Chondrocyte (in vitro differentiated cells): Measurements from ENCODE around the gene DGKD. TPM values are rescaled to one million over a fixed set of nuclear protein-coding genes. Genes with fewer than 3 reads are reported as not detected.
A peak's percentile ranks its signal among the peaks of the same experiment; 100 is the strongest.
"Not testable (repeated sequence)": the region's sequence is repeated elsewhere in the genome, so short reads cannot be mapped to it uniquely, and the experiment has no call there.

Experiments
- DNase-seq: peaks from one replicate; pipeline ENCODE4 v3.0.0; 2021; ENCODE audit warnings: mixed read lengths, low spot score
- H3K27ac Mint-ChIP-seq: one replicate; pipeline ENCODE4 v1.8.0; 2021; ENCODE audit warnings: mild to moderate bottlenecking, moderate library complexity, mixed read lengths; ENCODE audit not compliant: unreplicated experiment
- H3K27me3 Mint-ChIP-seq: 2 replicates; pipeline ENCODE4 v1.8.0; 2021; ENCODE audit warnings: low read depth, mixed read lengths
- H3K36me3 Mint-ChIP-seq: 2 replicates; pipeline ENCODE4 v1.8.0; 2021; ENCODE audit warnings: low read depth, mixed read lengths
- H3K4me1 Mint-ChIP-seq: 2 replicates; pipeline ENCODE4 v1.8.0; 2021; ENCODE audit warnings: low read depth, mild to moderate bottlenecking, mixed read lengths
- H3K4me3 Mint-ChIP-seq: one replicate; pipeline ENCODE4 v1.8.0; 2021; ENCODE audit warnings: mild to moderate bottlenecking, moderate library complexity, mixed read lengths; ENCODE audit not compliant: unreplicated experiment
- H3K9me3 Mint-ChIP-seq: 2 replicates; pipeline ENCODE4 v1.8.0; 2021; ENCODE audit warnings: low read depth, mixed read lengths
- CTCF ChIP-seq: fragments of 200-600 bp; sonication (generic); IDR thresholded peaks from 2 replicates; pipeline ENCODE4 v1.5.0; 2021; ENCODE audit warnings: antibody characterized with exemption, mild to moderate bottlenecking, moderate library complexity
- total RNA-seq: library from RNA; stranded (reverse); gene quantifications from 3 replicates; pipeline ENCODE4 v1.2.1, GENCODE V29; 2021

Gene DGKD
- total RNA-seq, 1 donor from 2014 or later = 66.3 TPM

GRCh38 chr2:233395687-233396086, 41.4 kb downstream of the DGKD start:
- H3K9me3 Mint-ChIP-seq = no peaks in the 10 kb centered on the region
- no peaks in the 10 kb centered on the region for H3K27me3 Mint-ChIP-seq
- no peak overlapping the region for H3K27ac Mint-ChIP-seq
- TF ChIP-seq CTCF = no peak
- H3K36me3 Mint-ChIP-seq = peaks cover 26% of the 10 kb centered on the region
- peaks cover 17% of the 10 kb centered on the region for H3K4me1 Mint-ChIP-seq
- DNase-seq = no peak
- H3K4me3 Mint-ChIP-seq = no peak overlapping the region

- not testable (repeated sequence) for H3K27ac Mint-ChIP-seq, DNase-seq, H3K9me3 Mint-ChIP-seq, H3K27me3 Mint-ChIP-seq, H3K4me3 Mint-ChIP-seq
- Mint-ChIP-seq H3K36me3 (peaks cover 22% of the 10 kb centered on the region), H3K4me1 (peaks cover 17% of the 10 kb centered on the region)
Observed at GRCh38 chr2:233396726-233397665, 42.7 kb downstream of the DGKD start.

GRCh38 chr2:233399306-233400225, 45.3 kb downstream of the DGKD start:
- H3K4me3 Mint-ChIP-seq = no peak overlapping the region
- H3K4me1 Mint-ChIP-seq = peaks cover 25% of the 10 kb centered on the region
- DNase-seq = no peak
- H3K27me3 Mint-ChIP-seq = no peaks in the 10 kb centered on the region
- peak; percentile 18 for TF ChIP-seq CTCF
- peaks cover 24% of the 10 kb centered on the region for H3K36me3 Mint-ChIP-seq
- peaks cover 2% of the 10 kb centered on the region for H3K9me3 Mint-ChIP-seq
- H3K27ac Mint-ChIP-seq = peak overlapping the region; percentile 28

GRCh38 chr2:233400341-233400740, 46.0 kb downstream of the DGKD start:
- TF ChIP-seq CTCF = no peak
- peaks cover 27% of the 10 kb centered on the region for H3K4me1 Mint-ChIP-seq
- H3K36me3 Mint-ChIP-seq = peaks cover 22% of the 10 kb centered on the region
- no peak overlapping the region for H3K4me3 Mint-ChIP-seq
- no peak for DNase-seq
- H3K27ac Mint-ChIP-seq = no peak overlapping the region
- no peaks in the 10 kb centered on the region for H3K27me3 Mint-ChIP-seq
- H3K9me3 Mint-ChIP-seq = peaks cover 4% of the 10 kb centered on the region

GRCh38 chr2:233400961-233401360, 46.7 kb downstream of the DGKD start:
- Mint-ChIP-seq H3K4me3 (no peak overlapping the region), H3K36me3 (peaks cover 22% of the 10 kb centered on the region), H3K27me3 (no peaks in the 10 kb centered on the region), H3K9me3 (peaks cover 4% of the 10 kb centered on the region), H3K4me1 (peaks cover 32% of the 10 kb centered on the region), H3K27ac (no peak overlapping the region)
- no peak for DNase-seq
- TF ChIP-seq CTCF = no peak
